H9 (cell line): Measurements from ENCODE around the gene TBX3. TPM values are rescaled to one million over a fixed set of nuclear protein-coding genes. Genes with fewer than 3 reads are reported as not detected.

ENCODE experiments used
- DNase-seq: peaks from one replicate; pipeline ENCODE4 v3.0.0-alpha.2; 2017
- H2AFZ ChIP-seq: one replicate; pipeline ENCODE4 v1.6.1; 2013; ENCODE audit warnings: mild to moderate bottlenecking, low read length, control low read depth, moderate library complexity
- H2AK5ac ChIP-seq: 2 replicates; pipeline ENCODE4 v1.6.1; 2013; ENCODE audit warnings: low read length, control low read depth, mixed read lengths; ENCODE audit not compliant: insufficient read length
- H2BK120ac ChIP-seq: one replicate; pipeline ENCODE4 v1.6.1; 2013; ENCODE audit warnings: low read depth, mild to moderate bottlenecking, low read length, control low read depth, inconsistent platforms; ENCODE audit not compliant: poor library complexity, severe bottlenecking
- H2BK12ac ChIP-seq: 2 replicates; pipeline ENCODE4 v1.6.1; 2013; ENCODE audit warnings: low read length, control low read depth, mixed read lengths, low read depth; ENCODE audit not compliant: insufficient read length
- H2BK15ac ChIP-seq: 2 replicates; pipeline ENCODE4 v1.6.1; 2013; ENCODE audit warnings: low read depth, low read length, control low read depth
- H2BK20ac ChIP-seq: one replicate; pipeline ENCODE4 v1.6.1; 2013; ENCODE audit warnings: low read depth, mild to moderate bottlenecking, low read length, control low read depth, inconsistent platforms; ENCODE audit not compliant: poor library complexity, severe bottlenecking
- H2BK5ac ChIP-seq: 2 replicates; pipeline ENCODE4 v1.6.1; 2013; ENCODE audit warnings: low read length, control low read depth, mixed read lengths; ENCODE audit not compliant: insufficient read length
- H3K14ac ChIP-seq: 2 replicates; pipeline ENCODE4 v1.6.1; 2013; ENCODE audit warnings: low read length, control low read depth; ENCODE audit not compliant: insufficient read depth
- H3K18ac ChIP-seq: 2 replicates; pipeline ENCODE4 v1.6.1; 2013; ENCODE audit warnings: low read depth, mild to moderate bottlenecking, mixed read lengths, low read length, control low read depth; ENCODE audit not compliant: insufficient read length
- H3K23ac ChIP-seq: 2 replicates; pipeline ENCODE4 v1.6.1; 2013; ENCODE audit warnings: low read length, control low read depth, mixed read lengths, low read depth; ENCODE audit not compliant: insufficient read length
- H3K23me2 ChIP-seq: 2 replicates; pipeline ENCODE4 v1.6.1; 2013; ENCODE audit warnings: low read depth, mild to moderate bottlenecking, mixed read lengths, low read length, control low read depth; ENCODE audit not compliant: insufficient read length, poor library complexity, severe bottlenecking
- H3K27ac ChIP-seq: 2 replicates; pipeline ENCODE4 v1.5.1; 2013; ENCODE audit warnings: low read length, control low read depth, mixed read lengths, low read depth; ENCODE audit not compliant: insufficient read length
- H3K27me3 ChIP-seq: 2 replicates; pipeline ENCODE4 v1.6.1; 2013; ENCODE audit warnings: low read length, control low read depth, inconsistent platforms; ENCODE audit not compliant: insufficient read depth
- H3K4ac ChIP-seq: 2 replicates; pipeline ENCODE4 v1.6.1; 2013; ENCODE audit warnings: low read depth, mild to moderate bottlenecking, control low read depth, inconsistent platforms, low read length, moderate library complexity
- H3K4me1 ChIP-seq: 2 replicates; pipeline ENCODE4 v1.6.1; 2013; ENCODE audit warnings: low read length, control low read depth, inconsistent platforms; ENCODE audit not compliant: insufficient read depth
- H3K4me2 ChIP-seq: 2 replicates; pipeline ENCODE4 v1.6.1; 2013; ENCODE audit warnings: low read length, control low read depth, mixed read lengths; ENCODE audit not compliant: insufficient read length, insufficient read depth
- H3K56ac ChIP-seq: 2 replicates; pipeline ENCODE4 v1.6.1; 2013; ENCODE audit warnings: low read depth, mild to moderate bottlenecking, mixed read lengths, low read length, control low read depth; ENCODE audit not compliant: insufficient read length
- H3K79me1 ChIP-seq: 2 replicates; pipeline ENCODE4 v1.6.1; 2013; ENCODE audit warnings: low read depth, mild to moderate bottlenecking, moderate library complexity, low read length, control low read depth, inconsistent platforms; ENCODE audit not compliant: insufficient read depth, poor library complexity, severe bottlenecking
- H3K79me2 ChIP-seq: 2 replicates; pipeline ENCODE4 v1.6.1; 2013; ENCODE audit warnings: low read length, control low read depth, inconsistent platforms; ENCODE audit not compliant: insufficient read depth
- H3K9ac ChIP-seq: 2 replicates; pipeline ENCODE4 v1.6.1; 2013; ENCODE audit warnings: low read length, control low read depth, mixed read lengths; ENCODE audit not compliant: insufficient read length; ENCODE audit errors: extremely low read depth
- H3K9me3 ChIP-seq: one replicate; pipeline ENCODE4 v1.6.1; 2013; ENCODE audit warnings: low read depth, low read length, inconsistent platforms; ENCODE audit not compliant: control insufficient read depth
- H3T11ph ChIP-seq: one replicate; pipeline ENCODE4 v1.6.1; 2013; ENCODE audit warnings: mild to moderate bottlenecking, low read length, control low read depth, inconsistent platforms
- H4K20me1 ChIP-seq: one replicate; pipeline ENCODE4 v1.6.1; 2013; ENCODE audit not compliant: control insufficient read depth, insufficient read length, insufficient read depth
- H4K5ac ChIP-seq: 2 replicates; pipeline ENCODE4 v1.6.1; 2013; ENCODE audit warnings: low read depth, mild to moderate bottlenecking, mixed read lengths, low read length, control low read depth; ENCODE audit not compliant: insufficient read length
- H4K8ac ChIP-seq: replicated peaks from 2 replicates; pipeline ENCODE4 v1.6.1; 2013; ENCODE audit warnings: low read length, control low read depth, mixed read lengths, low read depth; ENCODE audit not compliant: insufficient read length
- H4K91ac ChIP-seq: 2 replicates; pipeline ENCODE4 v1.6.1; 2013; ENCODE audit warnings: low read depth, mild to moderate bottlenecking, moderate library complexity, mixed read lengths, low read length, control low read depth; ENCODE audit not compliant: insufficient read length
- H3K27ac Mint-ChIP-seq, 3 experiments: 2 replicates in 2 of 3; 3 replicates in 1 of 3; pipeline ENCODE4 v1.8.0; 2020 to 2021; ENCODE audit warnings: mixed read lengths in 3 of 3, mild to moderate bottlenecking in 1 of 3, moderate library complexity in 1 of 3
- H3K27me3 Mint-ChIP-seq: 2 replicates; pipeline ENCODE4 v1.8.0; 2021; ENCODE audit warnings: low read depth, mild to moderate bottlenecking, moderate library complexity, mixed read lengths
- H3K36me3 Mint-ChIP-seq, 3 experiments: 2 replicates in 2 of 3; 3 replicates in 1 of 3; pipeline ENCODE4 v1.8.0; 2020 to 2021; ENCODE audit warnings: low read depth in 3 of 3, mixed read lengths in 3 of 3; ENCODE audit not compliant: insufficient read depth in 1 of 3
- H3K4me1 Mint-ChIP-seq, 2 experiments: 2 replicates each; pipeline ENCODE4 v1.8.0; 2020; ENCODE audit warnings: mixed read lengths in 2 of 2
- H3K4me3 Mint-ChIP-seq, 2 experiments: 2 replicates in 1 of 2; 3 replicates in 1 of 2; pipeline ENCODE4 v1.8.0; 2020 to 2021; ENCODE audit warnings: mild to moderate bottlenecking in 2 of 2, mixed read lengths in 2 of 2, moderate library complexity in 1 of 2
- H3K9me3 Mint-ChIP-seq, 2 experiments: 2 replicates in 1 of 2; 3 replicates in 1 of 2; pipeline ENCODE4 v1.8.0; 2020; ENCODE audit warnings: mild to moderate bottlenecking in 2 of 2, mixed read lengths in 2 of 2, moderate library complexity in 1 of 2
- CTCF ChIP-seq: fragments of 200-600 bp; sonication (generic); conservative IDR thresholded peaks from 3 replicates; pipeline ENCODE4 v1.8.0; 2021; ENCODE audit warnings: antibody characterized with exemption, mild to moderate bottlenecking
- WGBS: extraction: QIAGEN DNeasy Blood & Tissue Kit; methylation state at CpG from one replicate; pipeline ENCODE4 v1.1.7; 2013; ENCODE audit warnings: missing lambda C conversion rate, low lambda C conversion rate, mixed read lengths; ENCODE audit not compliant: insufficient read length; ENCODE audit errors: extremely low coverage; 5-methylcytosine and 5-hydroxymethylcytosine counted together
- total RNA-seq: library from RNA; stranded (reverse); gene quantifications from 2 replicates; pipeline ENCODE4 v1.2.1, GENCODE V29; 2021

The TBX3 gene
- total RNA-seq, 1 experiment from 2014 or later, result 0.04 TPM

GRCh38 chr12:114678718-114679117 is 5.3 kb downstream of the TBX3 start:
- H3K23ac ChIP-seq, result no peak overlapping the region
- no peak overlapping the region for H3K18ac ChIP-seq
- H3K79me2 ChIP-seq, result no peaks in the 10 kb centered on the region
- H3K4me1 ChIP-seq, result peaks cover 11% of the 10 kb centered on the region
- Mint-ChIP-seq H3K4me1 (peaks cover 43 to 59% of the 10 kb centered on the region in 2 experiments), H3K27ac (no peak overlapping the region), H3K9me3 (peaks cover 2 to 17% of the 10 kb centered on the region in 2 experiments; a peak in 3 of 5 replicates), H3K4me3 (no peak overlapping the region), H3K27me3 (peaks cover 100% of the 10 kb centered on the region), H3K36me3 (no peaks in the 10 kb centered on the region; a peak in 1 of 7 replicates)
- no peak overlapping the region for H4K8ac ChIP-seq
- H2BK15ac ChIP-seq, result no peak overlapping the region
- no peak overlapping the region for H2AFZ ChIP-seq
- H3T11ph ChIP-seq, result no peak overlapping the region
- TF ChIP-seq CTCF, result no peak
- H4K91ac ChIP-seq, result no peak overlapping the region
- no peak overlapping the region for H3K4ac ChIP-seq
- no peak overlapping the region for H3K4me2 ChIP-seq
- H3K27ac ChIP-seq, result no peak overlapping the region
- H2BK120ac ChIP-seq, result no peak overlapping the region
- H3K9ac ChIP-seq, result no peak overlapping the region
- H4K20me1 ChIP-seq, result no peaks in the 10 kb centered on the region
- H3K9me3 ChIP-seq, result no peaks in the 10 kb centered on the region
- no peaks in the 10 kb centered on the region for H3K79me1 ChIP-seq
- no CpG with 5 or more reads among the region's 2 CpGs for WGBS
- H2BK5ac ChIP-seq, result no peak overlapping the region
- no peak overlapping the region for H3K56ac ChIP-seq
- no peak overlapping the region for H2BK12ac ChIP-seq
- H3K14ac ChIP-seq, result no peak overlapping the region
- peaks cover 95% of the 10 kb centered on the region for H3K27me3 ChIP-seq
- H3K23me2 ChIP-seq, result peaks cover 6% of the 10 kb centered on the region
- no peak overlapping the region for H2AK5ac ChIP-seq
- H4K5ac ChIP-seq, result no peak overlapping the region
- no peak for DNase-seq
- H2BK20ac ChIP-seq, result no peak overlapping the region
